Activated naive CD8-positive, alpha-beta T cell treated with anti-CD3 and anti-CD28 coated beads, Interleukin-2, amount 50 U/mL, for 24 hours (primary cell): Measurements from ENCODE around the gene NUTM1.
"Not testable (repeated sequence)": the region's sequence is repeated elsewhere in the genome, so short reads cannot be mapped to it uniquely, and the experiment has no call there.

Source experiments
- ATAC-seq: fragments of 150-1000 bp; cut with Tn5 transposase; one replicate; pipeline ENCODE4 v1.10.0; 2021
- DNase-seq: peaks from one replicate; pipeline ENCODE4 v3.0.0; 2021
- H3K27ac Mint-ChIP-seq: one replicate; pipeline ENCODE4 v1.8.0; 2021; ENCODE audit warnings: mild to moderate bottlenecking, mixed read lengths
- H3K27me3 Mint-ChIP-seq: one replicate; pipeline ENCODE4 v1.8.0; 2021; ENCODE audit warnings: mixed read lengths
- H3K36me3 Mint-ChIP-seq: one replicate; pipeline ENCODE4 v1.8.0; 2021; ENCODE audit warnings: low read depth, mixed read lengths
- H3K4me1 Mint-ChIP-seq: one replicate; pipeline ENCODE4 v1.8.0; 2021; ENCODE audit warnings: mixed read lengths
- H3K4me3 Mint-ChIP-seq: one replicate; pipeline ENCODE4 v1.8.0; 2021; ENCODE audit warnings: mild to moderate bottlenecking, moderate library complexity, mixed read lengths
- H3K9me3 Mint-ChIP-seq: one replicate; pipeline ENCODE4 v1.8.0; 2021; ENCODE audit warnings: mixed read lengths

NUTM1 gene

DNA sequence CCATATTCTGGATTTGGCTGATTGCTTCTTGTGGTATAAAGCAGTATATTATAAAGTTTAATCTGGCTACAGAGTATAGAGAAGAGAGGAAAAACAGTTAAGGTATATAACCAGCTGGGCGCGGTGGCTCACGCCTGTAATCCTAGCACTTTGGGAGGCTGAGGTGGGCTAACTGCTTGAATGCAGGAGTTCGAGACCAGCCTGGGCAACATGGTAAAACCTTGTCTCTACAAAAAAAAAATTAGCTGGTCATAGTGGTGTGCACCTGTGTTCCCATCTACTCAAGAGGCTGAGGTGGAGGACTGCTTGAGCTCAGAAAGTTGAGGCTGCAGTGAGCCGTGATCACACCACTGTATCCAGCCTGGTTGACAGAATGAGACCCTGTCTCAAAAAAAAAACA, 12.8 kb upstream of the NUTM1 start:
- Mint-ChIP-seq H3K36me3 (no peaks in the 10 kb centered on the region), H3K4me1 (peaks cover 94% of the 10 kb centered on the region), H3K27ac (peak overlapping the region; percentile 55), H3K27me3 (no peaks in the 10 kb centered on the region), H3K9me3 (no peaks in the 10 kb centered on the region), H3K4me3 (no peak overlapping the region)
- no peak for DNase-seq
- ATAC-seq: no peak

DNA sequence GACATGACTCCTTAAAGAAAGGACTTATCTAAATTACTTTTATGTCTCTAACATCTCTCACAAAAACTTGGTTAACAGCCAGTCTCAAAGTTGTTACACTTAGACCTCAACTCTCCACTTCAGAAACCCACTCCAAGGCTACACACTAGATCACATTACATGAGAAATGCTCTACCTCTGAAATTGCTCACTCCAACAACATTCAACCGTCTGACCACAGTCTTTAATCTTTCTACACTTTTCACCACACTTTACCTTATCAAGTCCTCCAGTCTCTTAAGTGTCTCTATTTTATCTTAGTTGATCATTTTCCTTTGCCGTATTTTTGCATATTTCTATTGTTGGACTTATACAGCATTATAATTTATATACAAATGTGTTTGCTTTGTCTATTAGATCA, 11.3 kb upstream of the NUTM1 start:
- peak overlapping the region; percentile 82 for H3K27ac Mint-ChIP-seq
- H3K4me3 Mint-ChIP-seq: peak overlapping the region; percentile 26
- peak; percentile 75 for ATAC-seq
- H3K4me1 Mint-ChIP-seq: peaks cover 95% of the 10 kb centered on the region
- H3K36me3 Mint-ChIP-seq: no peaks in the 10 kb centered on the region
- no peaks in the 10 kb centered on the region for H3K9me3 Mint-ChIP-seq
- H3K27me3 Mint-ChIP-seq: no peaks in the 10 kb centered on the region
- no peak for DNase-seq

DNA sequence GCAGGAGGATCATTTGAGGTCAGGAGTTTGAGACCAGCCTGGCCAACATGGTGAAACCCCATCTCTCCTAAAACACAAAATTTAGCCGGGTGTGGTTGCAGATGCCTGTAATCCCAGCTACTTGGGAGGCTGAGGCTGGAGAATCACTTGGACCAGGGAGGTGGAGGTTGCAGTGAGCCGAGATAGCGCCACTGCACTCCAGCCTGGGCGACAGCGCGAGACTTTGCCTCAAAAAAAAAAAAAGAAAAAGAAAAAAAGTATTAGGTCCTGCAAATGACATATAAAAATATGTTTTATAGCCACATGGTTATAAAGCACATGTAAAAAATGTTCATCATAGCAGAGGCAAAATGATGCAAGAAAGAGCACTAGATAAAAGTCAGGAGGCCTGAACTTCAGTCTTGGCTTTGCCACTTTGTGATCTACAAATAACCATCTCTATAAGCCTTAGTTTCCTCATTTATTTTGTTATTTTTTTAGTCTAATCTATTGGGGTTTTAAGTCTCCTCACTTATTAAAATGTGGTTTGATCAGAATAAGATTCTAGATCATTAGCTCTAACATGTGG, 10.5 kb upstream of the NUTM1 start:
- no peaks in the 10 kb centered on the region for H3K9me3 Mint-ChIP-seq
- ATAC-seq (no peak), DNase-seq (no peak)
- H3K4me3 Mint-ChIP-seq: peak overlapping the region; percentile 26
- H3K27ac Mint-ChIP-seq: peak overlapping the region; percentile 82
- H3K27me3 Mint-ChIP-seq: no peaks in the 10 kb centered on the region
- H3K4me1 Mint-ChIP-seq: peaks cover 92% of the 10 kb centered on the region
- H3K36me3 Mint-ChIP-seq: no peaks in the 10 kb centered on the region

DNA sequence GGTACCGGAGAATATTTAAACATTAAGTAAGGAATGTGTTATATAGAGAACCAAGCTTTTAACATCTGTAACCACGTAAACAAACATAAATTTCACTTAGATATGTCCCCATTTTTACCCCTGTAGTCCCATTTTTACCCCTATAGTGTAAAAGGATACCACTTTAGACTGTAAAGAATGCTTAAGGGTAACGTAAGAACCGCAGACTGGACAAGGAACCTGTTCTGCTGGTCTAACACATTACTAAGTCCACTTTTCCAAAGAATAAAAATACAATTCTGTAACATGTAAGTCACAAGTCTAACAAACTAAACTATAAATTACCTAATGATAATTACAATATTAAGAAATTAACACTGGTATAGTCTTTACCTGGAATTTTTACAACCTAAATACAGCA, 8.4 kb upstream of the NUTM1 start:
- DNase-seq (no peak), ATAC-seq (no peak)
- H3K9me3 Mint-ChIP-seq: no peaks in the 10 kb centered on the region
- peaks cover 80% of the 10 kb centered on the region for H3K4me1 Mint-ChIP-seq
- H3K4me3 Mint-ChIP-seq: peak overlapping the region; percentile 88
- H3K27ac Mint-ChIP-seq: peak overlapping the region; percentile 93
- H3K27me3 Mint-ChIP-seq: no peaks in the 10 kb centered on the region
- peaks cover 3% of the 10 kb centered on the region for H3K36me3 Mint-ChIP-seq

DNA sequence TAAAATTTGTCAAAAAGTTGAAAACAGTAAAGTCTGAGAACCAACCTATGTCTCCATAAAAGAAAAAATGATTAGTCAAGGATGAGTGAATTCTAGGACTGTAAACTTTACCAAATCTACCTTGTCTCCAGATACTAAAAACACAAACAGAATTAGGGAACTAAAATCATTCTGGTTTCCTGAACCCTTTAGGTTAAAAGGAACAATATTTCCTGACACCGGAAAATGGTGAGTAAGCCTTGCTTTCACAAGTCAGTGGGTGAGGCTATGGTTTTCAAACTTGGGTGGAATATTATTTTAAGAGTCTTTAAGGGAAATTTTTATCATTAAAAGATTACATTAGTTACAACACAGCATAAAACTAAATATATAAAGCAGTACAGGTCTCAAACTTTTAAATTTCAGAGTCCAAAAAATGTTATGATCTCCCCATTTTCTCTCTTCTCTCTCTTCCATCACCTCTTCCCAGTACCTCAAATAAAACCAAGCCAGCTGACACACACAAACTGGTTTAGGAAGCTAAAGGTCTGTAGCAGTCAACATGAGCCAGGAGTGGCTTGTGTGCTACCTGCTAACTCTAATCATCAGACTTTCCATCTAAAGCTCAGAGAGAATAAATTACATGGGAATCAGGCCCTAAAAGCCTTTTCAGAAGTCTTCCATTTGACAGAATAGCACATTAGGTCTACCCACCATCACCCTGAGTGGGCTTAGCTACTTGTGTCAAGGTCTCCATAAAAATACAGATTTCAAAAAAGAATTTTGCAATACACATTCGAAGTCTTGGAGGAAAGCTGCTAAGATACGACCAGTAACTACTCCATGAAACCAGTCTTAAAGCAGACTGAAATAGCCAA, 7.7 kb upstream of the NUTM1 start:
- Mint-ChIP-seq H3K4me1 (peaks cover 82% of the 10 kb centered on the region), H3K9me3 (no peaks in the 10 kb centered on the region), H3K27me3 (no peaks in the 10 kb centered on the region), H3K27ac (peak overlapping the region; percentile 93), H3K36me3 (peaks cover 10% of the 10 kb centered on the region), H3K4me3 (peak overlapping the region; percentile 88)
- DNase-seq (no peak), ATAC-seq (peak; percentile 9)

DNA sequence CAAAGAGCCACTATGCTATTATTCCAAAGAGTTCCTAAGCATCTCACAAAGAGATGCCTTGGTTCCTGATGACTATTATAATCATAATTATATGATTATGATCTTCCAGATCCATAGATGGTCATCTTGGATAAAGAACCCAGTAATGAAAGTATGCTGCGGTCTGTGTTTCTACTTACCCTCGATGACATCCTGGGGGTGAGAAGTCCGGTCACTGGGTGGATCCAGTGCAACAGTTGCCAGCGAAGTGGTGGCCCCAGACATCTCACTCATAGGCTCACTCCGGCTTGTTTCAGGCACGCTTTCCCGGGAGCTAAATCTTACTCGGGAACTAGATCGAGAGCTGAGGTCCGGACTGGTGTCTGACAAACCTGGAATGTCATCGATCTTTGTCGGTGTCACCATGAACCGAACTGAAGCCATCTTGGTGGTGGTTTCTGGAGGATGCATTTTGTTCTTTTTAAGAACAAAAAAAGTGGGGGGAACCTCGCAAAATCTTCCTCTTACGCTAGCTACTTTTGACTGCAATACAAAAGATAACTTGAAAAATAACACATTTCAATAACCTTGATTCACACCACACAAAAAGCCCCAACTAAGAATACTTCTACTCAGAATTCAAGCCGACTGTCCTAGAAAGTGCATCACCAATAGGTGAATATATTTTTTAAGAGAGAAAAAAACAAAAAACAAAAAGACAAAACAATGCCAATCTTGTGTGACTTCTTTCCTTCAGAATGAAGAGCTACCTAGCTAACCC, 6.7 kb upstream of the NUTM1 start:
- H3K4me3 Mint-ChIP-seq: peak overlapping the region; percentile 88
- peak overlapping the region; percentile 93 for H3K27ac Mint-ChIP-seq
- ATAC-seq (no peak), DNase-seq (no peak)
- H3K27me3 Mint-ChIP-seq: no peaks in the 10 kb centered on the region
- H3K9me3 Mint-ChIP-seq: no peaks in the 10 kb centered on the region
- peaks cover 19% of the 10 kb centered on the region for H3K36me3 Mint-ChIP-seq
- H3K4me1 Mint-ChIP-seq: peaks cover 83% of the 10 kb centered on the region

DNA sequence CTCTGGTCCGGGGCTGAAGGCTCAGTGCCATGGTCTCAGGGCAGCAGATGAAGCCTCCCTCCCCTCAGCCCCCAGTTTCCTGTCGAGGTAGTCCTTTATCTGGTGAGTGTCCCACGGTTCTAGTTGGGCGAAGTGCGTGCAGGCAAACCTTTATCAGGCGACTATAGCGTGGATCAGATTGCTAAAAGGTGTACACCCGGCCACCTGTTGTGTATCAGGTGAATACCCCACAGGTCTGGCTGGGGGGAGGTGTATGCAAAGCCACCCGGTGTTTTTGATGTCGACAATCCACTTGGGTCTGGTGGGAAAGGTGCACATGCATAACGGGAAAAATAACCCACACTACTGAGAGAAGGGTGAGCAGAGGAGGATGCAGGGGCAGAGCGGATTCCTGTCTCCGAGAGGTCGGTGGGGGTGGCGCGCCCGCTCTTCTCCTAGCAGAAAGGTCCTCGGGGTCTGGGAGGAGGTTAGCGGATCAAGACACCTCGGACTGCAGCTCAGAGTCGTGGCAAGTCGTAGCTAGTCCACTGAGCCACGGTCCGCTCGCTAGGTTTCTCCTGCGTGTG, 6.0 kb upstream of the NUTM1 start:
- Mint-ChIP-seq H3K4me1 (peaks cover 82% of the 10 kb centered on the region), H3K4me3 (peak overlapping the region; percentile 88), H3K27ac (peak overlapping the region; percentile 93), H3K9me3 (no peaks in the 10 kb centered on the region), H3K36me3 (peaks cover 26% of the 10 kb centered on the region), H3K27me3 (no peaks in the 10 kb centered on the region)
- ATAC-seq (peak; percentile 1), DNase-seq (peak; percentile 41)

DNA sequence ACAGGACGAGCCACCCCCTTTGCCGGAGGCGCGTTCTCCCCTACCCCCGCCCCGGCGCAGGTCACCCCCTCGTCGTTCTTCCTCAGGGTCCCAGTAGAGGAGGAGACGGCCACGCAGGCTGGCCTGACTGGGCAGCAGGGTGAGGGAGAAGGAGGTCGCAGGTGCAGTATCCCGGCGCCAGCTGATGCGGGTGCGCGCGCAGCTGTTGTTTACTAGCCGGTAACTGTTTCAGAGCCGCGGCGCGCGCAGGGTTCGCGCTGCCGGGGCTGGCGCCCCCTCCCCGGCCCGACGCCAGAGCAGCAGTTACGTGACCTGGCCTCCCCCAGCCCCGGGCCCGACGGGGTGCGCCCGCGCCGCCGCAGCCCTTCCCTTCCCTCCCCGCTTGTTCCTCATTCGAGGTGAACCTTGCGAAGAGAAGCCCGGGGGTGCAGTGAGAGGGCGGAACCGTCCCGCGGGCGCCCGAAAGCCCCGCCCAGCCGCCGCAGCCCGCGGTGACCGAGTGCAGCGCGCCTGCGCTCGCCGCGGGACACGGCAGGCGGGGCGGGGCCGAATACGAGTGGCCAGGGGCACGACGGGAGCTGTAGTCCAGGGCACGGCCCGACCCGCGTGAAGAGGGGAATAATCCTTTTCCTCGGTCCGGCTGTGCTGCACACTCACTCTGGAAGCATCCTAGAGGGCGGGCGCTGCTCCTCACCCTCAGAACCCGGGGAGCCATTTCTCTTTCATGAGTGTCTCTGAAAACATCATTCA, 5.4 kb upstream of the NUTM1 start, which contains the start of gene SLC12A6:
Gene SLC12A6, minus strand, starts transcription at position 225 of the 750 bp plus-strand sequence. CDS start 1,101 bp downstream, outside the sequence.
- Mint-ChIP-seq H3K9me3 (no peaks in the 10 kb centered on the region), H3K4me3 (peak within 1 kb of the TSS; percentile 88), H3K4me1 (peaks cover 75% of the 10 kb centered on the region), H3K36me3 (peaks cover 26% of the 10 kb centered on the region), H3K27me3 (no peaks in the 10 kb centered on the region), H3K27ac (peak within 1 kb of the TSS; percentile 93)
- DNase-seq: peak; percentile 93
- ATAC-seq: peak; percentile 82

DNA sequence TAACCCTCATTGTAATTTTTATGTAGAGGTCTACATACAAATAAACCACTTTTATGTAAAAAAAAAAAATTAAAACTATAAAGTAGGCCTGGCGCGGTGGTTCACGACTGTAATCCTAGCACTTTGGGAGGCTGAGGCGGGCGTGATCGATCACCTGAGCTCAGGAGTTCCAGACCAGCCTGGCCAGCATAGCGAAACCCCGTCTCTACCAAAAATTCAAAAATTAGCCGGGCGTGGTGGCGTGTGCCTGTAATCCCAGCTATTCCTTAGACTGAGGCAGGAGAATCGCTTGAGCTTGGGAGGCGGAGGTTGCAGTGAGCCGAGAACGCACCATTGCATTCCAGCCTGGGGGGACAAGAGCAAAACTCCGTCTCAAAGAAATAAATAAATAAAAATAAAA, 4.8 kb upstream of the NUTM1 start:
- H3K36me3 Mint-ChIP-seq: peaks cover 26% of the 10 kb centered on the region
- peaks cover 69% of the 10 kb centered on the region for H3K4me1 Mint-ChIP-seq

DNA sequence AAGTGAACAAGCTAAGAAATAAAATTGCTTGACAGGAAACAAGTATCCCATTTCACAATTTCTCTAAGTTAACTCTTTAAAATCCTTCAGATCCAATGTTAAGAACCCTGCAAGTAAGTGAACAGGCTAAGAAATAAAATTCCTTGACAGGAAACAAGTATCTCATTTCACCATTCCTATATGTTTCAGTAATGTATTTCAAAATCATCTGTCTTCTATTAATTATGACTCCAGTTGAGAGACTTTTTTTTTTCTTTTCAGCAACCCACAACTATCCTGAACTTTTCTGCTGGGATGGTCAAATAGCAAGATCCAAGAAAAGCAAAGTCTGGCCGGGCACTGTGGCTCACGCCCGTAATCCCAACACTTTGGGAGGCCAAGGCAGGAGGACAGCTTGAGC, 3.2 kb upstream of the NUTM1 start:
- DNase-seq: no peak
- Mint-ChIP-seq H3K27me3 (no peaks in the 10 kb centered on the region), H3K9me3 (no peaks in the 10 kb centered on the region), H3K4me1 (peaks cover 53% of the 10 kb centered on the region), H3K27ac (peak overlapping the region; percentile 68), H3K36me3 (peaks cover 26% of the 10 kb centered on the region), H3K4me3 (no peak overlapping the region)
- no peak for ATAC-seq

More for the DNA sequence above, 4.8 kb upstream of the NUTM1 start:
- no peak for DNase-seq
- H3K27me3 Mint-ChIP-seq: no peaks in the 10 kb centered on the region
- H3K4me3 Mint-ChIP-seq: peak overlapping the region; percentile 88
- peak overlapping the region; percentile 73 for H3K27ac Mint-ChIP-seq
- no peaks in the 10 kb centered on the region for H3K9me3 Mint-ChIP-seq
- no peak for ATAC-seq

DNA sequence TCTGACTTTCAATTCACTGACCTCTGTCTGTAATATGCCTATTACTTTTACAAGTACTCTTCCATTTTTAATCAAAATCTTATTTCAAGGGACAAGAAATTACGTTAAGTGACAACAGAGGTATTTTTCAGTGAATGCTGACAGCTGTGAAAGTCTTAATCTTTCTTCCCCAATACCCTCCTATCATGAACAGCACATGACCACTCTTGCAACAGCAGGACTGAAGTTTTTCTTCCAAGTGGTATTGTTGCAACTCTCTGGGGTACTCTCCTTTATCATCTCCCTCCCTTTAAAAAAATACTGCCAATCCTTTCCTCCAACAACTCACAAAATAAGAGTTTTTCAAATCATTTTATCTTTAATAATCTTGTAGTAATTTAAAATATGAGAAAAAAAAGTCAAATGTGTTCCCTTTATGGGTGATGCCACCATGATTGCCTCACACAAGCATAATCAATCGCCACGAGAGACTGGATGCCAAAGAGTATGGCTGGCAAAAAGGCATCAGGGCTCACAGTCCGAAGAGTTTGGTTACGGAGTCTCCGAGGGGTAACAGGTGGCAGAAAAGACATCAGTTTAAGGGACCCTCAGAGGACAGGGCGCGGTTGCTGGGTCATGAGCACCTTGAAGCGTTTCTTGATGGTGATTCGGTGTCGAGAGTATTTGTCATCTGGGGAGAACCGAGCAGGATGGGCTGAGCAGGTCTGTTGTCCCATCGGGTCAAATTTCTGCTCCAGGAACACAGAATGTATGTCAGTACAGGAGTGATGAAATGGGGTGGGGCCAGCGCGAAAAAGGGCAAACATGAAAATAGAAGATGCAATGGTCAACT, 1.5 kb upstream of the NUTM1 start:
- ATAC-seq: no peak
- H3K4me1 Mint-ChIP-seq: peaks cover 37% of the 10 kb centered on the region
- no peak overlapping the region for H3K27ac Mint-ChIP-seq
- no peak for DNase-seq
- peaks cover 26% of the 10 kb centered on the region for H3K36me3 Mint-ChIP-seq
- H3K4me3 Mint-ChIP-seq: no peak overlapping the region
- H3K9me3 Mint-ChIP-seq: no peaks in the 10 kb centered on the region
- no peaks in the 10 kb centered on the region for H3K27me3 Mint-ChIP-seq

DNA sequence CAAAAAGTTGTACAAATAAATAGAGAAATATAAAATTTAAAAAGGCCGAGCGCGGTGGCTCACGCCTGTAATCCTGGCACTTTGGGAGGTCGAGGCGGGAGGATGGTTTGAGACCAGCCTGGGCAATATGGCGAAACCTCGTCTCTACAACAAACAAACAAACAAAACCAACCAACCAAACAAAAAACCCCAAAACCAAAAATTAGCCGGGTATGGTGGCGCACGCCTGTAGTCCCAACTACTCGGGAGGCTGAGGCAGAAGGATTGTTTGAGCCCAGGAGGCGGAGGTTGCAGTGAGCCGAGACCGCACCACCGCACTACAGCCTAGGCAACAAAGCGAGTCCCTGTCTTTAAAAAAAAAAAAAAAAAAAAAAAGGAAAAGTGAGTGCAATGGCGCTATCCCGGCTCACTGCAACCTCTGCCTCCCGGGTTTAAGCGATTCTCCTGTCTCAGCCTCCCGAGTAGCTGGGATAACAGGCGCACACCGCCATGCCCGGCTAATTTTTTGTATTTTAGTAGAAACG, 840 bp upstream of the NUTM1 start:
- H3K4me1 Mint-ChIP-seq: peaks cover 31% of the 10 kb centered on the region
- peaks cover 26% of the 10 kb centered on the region for H3K36me3 Mint-ChIP-seq
- not testable (repeated sequence) for H3K9me3 Mint-ChIP-seq, H3K27me3 Mint-ChIP-seq, ATAC-seq, H3K4me3 Mint-ChIP-seq, DNase-seq, H3K27ac Mint-ChIP-seq
